ENCODE results near the gene ZFAND2B. TPM values are rescaled to one million over a fixed set of nuclear protein-coding genes. Genes with fewer than 3 reads are reported as not detected.

ZFAND2B gene
- total RNA-seq, 1 experiment from 2014 or later, result 31.4 TPM

DNA sequence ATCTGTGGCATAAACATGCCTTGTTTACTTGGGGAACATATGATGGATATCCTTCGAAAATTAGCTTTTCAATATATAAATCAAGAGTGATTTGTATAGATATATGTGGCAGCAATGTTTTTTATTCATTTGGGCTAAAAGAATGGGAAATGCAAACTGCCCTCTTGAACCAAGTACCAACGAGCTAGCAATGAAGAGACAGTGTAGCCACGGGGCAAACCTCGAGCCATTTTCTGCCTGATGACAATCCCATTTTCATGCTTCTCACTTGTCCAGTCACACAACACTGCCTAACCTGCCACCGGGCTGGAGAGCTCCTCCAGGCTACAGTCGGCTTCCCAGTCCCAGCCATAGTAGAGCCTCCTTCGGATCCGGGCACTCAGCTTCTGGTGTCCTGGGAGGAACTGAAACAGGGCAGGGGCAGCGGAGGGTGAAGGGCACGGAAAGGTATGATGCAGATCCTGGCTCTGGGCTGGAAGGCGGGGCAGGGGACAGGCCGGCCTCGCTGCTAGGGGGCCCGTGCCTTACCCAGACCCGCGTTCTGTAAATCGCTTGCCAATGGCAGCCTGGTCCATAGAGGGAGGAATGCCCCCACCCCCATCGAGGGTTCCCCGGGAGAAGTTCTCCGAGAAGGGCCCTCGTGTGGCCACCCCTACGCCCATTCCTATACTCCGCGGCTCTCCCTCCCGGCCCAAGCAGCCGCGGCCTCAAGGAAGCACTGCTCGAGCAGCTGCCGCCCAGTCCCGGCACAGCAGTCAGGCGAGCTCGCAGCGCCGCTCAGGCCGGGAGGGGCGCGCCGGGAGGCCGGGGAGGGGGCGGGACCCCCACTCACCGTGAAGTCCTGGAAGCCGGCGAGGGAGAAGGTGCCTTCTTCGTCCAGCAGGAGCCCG is 30.4 kb upstream of the ZFAND2B start:
- POLR2A ChIA-PET, result interaction anchor here (0.8 to 1.4 kb wide), 4 partner anchors 17 to 41 kb away, joined by 3 to 5 read pairs (median 4); partner anchors contain the start of gene ZFAND2B
- H3K9me3 ChIP-seq (ENCODE audit: control insufficient read depth in 1 of 2, insufficient read depth in 1 of 2, low read depth in 1 of 2, low read length in 2 of 2), result no peaks in the 10 kb centered on the region
- H4K20me1 ChIP-seq (ENCODE audit: insufficient read depth), result no peaks in the 10 kb centered on the region
- BruUV-seq (replicated peaks), result no TSS peak
- peak overlapping the region; percentile 97 for H3K27ac ChIP-seq (ENCODE audit: low read depth, low read length)
- no peak for TF ChIP-seq JUND (IDR thresholded peaks at IDR 0.05)
- TF ChIP-seq ELF1 (IDR thresholded peaks at IDR 0.05; ENCODE audit: borderline replicate concordance, low read depth), result no peak
- TF ChIP-seq POLR2AphosphoS5 (IDR thresholded peaks at IDR 0.05; ENCODE audit: low read depth, low read length), result no peak
- TF ChIP-seq EZH2phosphoT487 (IDR thresholded peaks at IDR 0.05; ENCODE audit: borderline replicate concordance), result no peak
- TF ChIP-seq, protein P1, sequence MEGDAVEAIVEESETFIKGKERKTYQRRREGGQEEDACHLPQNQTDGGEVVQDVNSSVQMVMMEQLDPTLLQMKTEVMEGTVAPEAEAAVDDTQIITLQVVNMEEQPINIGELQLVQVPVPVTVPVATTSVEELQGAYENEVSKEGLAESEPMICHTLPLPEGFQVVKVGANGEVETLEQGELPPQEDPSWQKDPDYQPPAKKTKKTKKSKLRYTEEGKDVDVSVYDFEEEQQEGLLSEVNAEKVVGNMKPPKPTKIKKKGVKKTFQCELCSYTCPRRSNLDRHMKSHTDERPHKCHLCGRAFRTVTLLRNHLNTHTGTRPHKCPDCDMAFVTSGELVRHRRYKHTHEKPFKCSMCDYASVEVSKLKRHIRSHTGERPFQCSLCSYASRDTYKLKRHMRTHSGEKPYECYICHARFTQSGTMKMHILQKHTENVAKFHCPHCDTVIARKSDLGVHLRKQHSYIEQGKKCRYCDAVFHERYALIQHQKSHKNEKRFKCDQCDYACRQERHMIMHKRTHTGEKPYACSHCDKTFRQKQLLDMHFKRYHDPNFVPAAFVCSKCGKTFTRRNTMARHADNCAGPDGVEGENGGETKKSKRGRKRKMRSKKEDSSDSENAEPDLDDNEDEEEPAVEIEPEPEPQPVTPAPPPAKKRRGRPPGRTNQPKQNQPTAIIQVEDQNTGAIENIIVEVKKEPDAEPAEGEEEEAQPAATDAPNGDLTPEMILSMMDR (IDR thresholded peaks at IDR 0.05 in 2 of 3, conservative IDR thresholded peaks at IDR 0.05 in 1 of 3; ENCODE audit: borderline replicate concordance in 1 of 3, insufficient read depth in 1 of 3, low read depth in 2 of 3, low read length in 2 of 3), result no peak
- TF ChIP-seq FOSL1 (IDR thresholded peaks at IDR 0.05; ENCODE audit: low read depth), result no peak
- TF ChIP-seq RAD21 (IDR thresholded peaks at IDR 0.05; ENCODE audit: low read depth), result no peak
- TF ChIP-seq CBX3 (IDR thresholded peaks at IDR 0.05; ENCODE audit: low read depth), result no peak
- no peak for TF ChIP-seq MAX (IDR thresholded peaks at IDR 0.05)
- TF ChIP-seq, protein P2, sequence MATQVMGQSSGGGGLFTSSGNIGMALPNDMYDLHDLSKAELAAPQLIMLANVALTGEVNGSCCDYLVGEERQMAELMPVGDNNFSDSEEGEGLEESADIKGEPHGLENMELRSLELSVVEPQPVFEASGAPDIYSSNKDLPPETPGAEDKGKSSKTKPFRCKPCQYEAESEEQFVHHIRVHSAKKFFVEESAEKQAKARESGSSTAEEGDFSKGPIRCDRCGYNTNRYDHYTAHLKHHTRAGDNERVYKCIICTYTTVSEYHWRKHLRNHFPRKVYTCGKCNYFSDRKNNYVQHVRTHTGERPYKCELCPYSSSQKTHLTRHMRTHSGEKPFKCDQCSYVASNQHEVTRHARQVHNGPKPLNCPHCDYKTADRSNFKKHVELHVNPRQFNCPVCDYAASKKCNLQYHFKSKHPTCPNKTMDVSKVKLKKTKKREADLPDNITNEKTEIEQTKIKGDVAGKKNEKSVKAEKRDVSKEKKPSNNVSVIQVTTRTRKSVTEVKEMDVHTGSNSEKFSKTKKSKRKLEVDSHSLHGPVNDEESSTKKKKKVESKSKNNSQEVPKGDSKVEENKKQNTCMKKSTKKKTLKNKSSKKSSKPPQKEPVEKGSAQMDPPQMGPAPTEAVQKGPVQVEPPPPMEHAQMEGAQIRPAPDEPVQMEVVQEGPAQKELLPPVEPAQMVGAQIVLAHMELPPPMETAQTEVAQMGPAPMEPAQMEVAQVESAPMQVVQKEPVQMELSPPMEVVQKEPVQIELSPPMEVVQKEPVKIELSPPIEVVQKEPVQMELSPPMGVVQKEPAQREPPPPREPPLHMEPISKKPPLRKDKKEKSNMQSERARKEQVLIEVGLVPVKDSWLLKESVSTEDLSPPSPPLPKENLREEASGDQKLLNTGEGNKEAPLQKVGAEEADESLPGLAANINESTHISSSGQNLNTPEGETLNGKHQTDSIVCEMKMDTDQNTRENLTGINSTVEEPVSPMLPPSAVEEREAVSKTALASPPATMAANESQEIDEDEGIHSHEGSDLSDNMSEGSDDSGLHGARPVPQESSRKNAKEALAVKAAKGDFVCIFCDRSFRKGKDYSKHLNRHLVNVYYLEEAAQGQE (IDR thresholded peaks at IDR 0.05; ENCODE audit: low read depth), result no peak
- TF ChIP-seq YY1 (IDR thresholded peaks at IDR 0.05; ENCODE audit: extremely low read depth, insufficient replicate concordance, low read depth, low read length), result no peak
- no peak for TF ChIP-seq CEBPB (IDR thresholded peaks at IDR 0.05; ENCODE audit: low read depth)
- TF ChIP-seq TCF7L2 (IDR thresholded peaks at IDR 0.05; ENCODE audit: borderline replicate concordance, extremely low read depth, insufficient read depth, insufficient read length), result no peak
- no peak for TF ChIP-seq SRF (IDR thresholded peaks at IDR 0.05; ENCODE audit: low read depth)
- no peak for TF ChIP-seq SP1 (IDR thresholded peaks at IDR 0.05; ENCODE audit: low read depth)
- TF ChIP-seq ZFX (IDR thresholded peaks at IDR 0.05), result no peak
- H3K9me2 ChIP-seq (ENCODE audit: insufficient read depth), result no peaks in the 10 kb centered on the region
- peak overlapping the region; percentile 35 for H2AFZ ChIP-seq (ENCODE audit: low read depth, low read length, poor library complexity, severe bottlenecking)
- peaks cover 23% of the 10 kb centered on the region for H3K79me2 ChIP-seq (ENCODE audit: insufficient read depth, low read length)
- ATAC-seq, result peak; percentile 45
- RAD21 ChIA-PET (ENCODE audit: low non-redundant PET in 1 of 2, low total read pairs in 2 of 2, uncharacterized antibody in 2 of 2, unreplicated experiment in 2 of 2), result interaction anchor here (0.7 to 1.6 kb wide), 4 partner anchors 18 to 119 kb away, joined by 3 to 5 read pairs (median 3); no protein-coding TSS in a partner anchor
- H3K9ac ChIP-seq (ENCODE audit: low read length), result peak overlapping the region; percentile 85
- no peak for DNase-seq (ENCODE audit: low read depth, low spot score)
- CTCF ChIA-PET, result interaction anchor here (0.6 to 1.9 kb wide), 6 partner anchors 10 to 174 kb away, joined by 3 to 16 read pairs (median 4); no protein-coding TSS in a partner anchor
- no peaks in the 10 kb centered on the region for H3K27me3 ChIP-seq (ENCODE audit: insufficient read depth, low read length)
- peaks cover 10 to 27% of the 10 kb centered on the region in 2 experiments for H3K4me1 ChIP-seq (ENCODE audit: control insufficient read depth in 1 of 2, insufficient read depth in 2 of 2, low read length in 2 of 2)
- H3K4me2 ChIP-seq (ENCODE audit: low read length), result peak overlapping the region; percentile 98
- intact Hi-C loops (cut with micrococcal nuclease), result loop anchor here (2.0 to 10.0 kb wide), 3 partner anchors 31 to 359 kb away; partner anchors contain the start of genes DNPEP and ZFAND2B
- peaks cover 4 to 10% of the 10 kb centered on the region in 2 experiments; a peak in 2 of 4 replicates for H3K36me3 ChIP-seq (ENCODE audit: control insufficient read depth in 1 of 2, insufficient read depth in 2 of 2, low read length in 2 of 2)
- peak overlapping the region; percentile 87 to 93 for H3K4me3 ChIP-seq (replicated peaks in 1 of 2; ENCODE audit: low read depth in 1 of 2, low read length in 2 of 2)
